GM12872 (cell line): ENCODE measurements around the gene SMARCA4.

Experiments used
- TF ChIP-seq, protein P1 (sequence below): IDR thresholded peaks from 3 replicates; pipeline ENCODE4 v1.5.1; 2011; ENCODE audit warnings: low read depth, mild to moderate bottlenecking, low read length, moderate library complexity; ENCODE audit not compliant: insufficient read depth

The SMARCA4 gene

DNA sequence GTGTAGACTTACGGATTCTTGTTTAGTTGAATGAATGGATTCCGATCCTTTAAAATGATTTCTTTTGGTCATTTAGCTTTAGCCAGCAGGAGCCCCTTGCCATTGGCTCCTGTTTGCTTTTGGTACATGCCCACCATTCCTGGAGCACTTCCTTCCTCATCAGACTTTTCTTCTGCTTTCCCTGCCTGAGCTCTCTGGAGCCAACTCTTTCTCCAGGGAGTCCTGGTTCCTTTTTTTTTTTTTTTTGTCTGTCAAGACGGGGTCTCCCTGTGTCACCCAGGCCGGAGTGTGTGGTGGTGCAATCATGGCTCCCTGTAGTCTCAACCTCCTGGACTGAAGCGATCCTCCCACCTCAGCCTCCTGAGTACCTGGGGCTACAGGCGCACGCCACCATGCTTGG lies 37.8 kb downstream of the SMARCA4 start:
- TF ChIP-seq, protein P1, sequence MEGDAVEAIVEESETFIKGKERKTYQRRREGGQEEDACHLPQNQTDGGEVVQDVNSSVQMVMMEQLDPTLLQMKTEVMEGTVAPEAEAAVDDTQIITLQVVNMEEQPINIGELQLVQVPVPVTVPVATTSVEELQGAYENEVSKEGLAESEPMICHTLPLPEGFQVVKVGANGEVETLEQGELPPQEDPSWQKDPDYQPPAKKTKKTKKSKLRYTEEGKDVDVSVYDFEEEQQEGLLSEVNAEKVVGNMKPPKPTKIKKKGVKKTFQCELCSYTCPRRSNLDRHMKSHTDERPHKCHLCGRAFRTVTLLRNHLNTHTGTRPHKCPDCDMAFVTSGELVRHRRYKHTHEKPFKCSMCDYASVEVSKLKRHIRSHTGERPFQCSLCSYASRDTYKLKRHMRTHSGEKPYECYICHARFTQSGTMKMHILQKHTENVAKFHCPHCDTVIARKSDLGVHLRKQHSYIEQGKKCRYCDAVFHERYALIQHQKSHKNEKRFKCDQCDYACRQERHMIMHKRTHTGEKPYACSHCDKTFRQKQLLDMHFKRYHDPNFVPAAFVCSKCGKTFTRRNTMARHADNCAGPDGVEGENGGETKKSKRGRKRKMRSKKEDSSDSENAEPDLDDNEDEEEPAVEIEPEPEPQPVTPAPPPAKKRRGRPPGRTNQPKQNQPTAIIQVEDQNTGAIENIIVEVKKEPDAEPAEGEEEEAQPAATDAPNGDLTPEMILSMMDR: no peak

DNA sequence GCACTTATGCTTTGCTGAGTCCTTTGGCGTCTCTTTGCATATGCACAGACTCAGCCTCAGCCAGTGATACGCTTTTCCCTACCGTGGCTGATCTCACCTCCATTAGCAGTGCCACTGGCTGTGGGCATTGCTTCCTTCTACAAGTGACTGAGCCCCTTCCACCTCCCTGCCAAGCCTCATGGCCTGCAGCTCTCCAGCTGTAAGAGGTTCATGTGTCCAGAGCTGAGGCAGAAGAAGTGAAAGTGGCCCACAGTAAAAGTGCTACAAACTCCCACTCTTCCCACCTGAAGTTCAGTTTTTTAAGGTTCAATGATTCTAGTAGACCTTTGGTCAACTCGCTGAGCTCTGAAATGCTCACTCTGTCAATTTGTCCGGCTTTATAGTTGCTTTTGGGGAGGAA lies 44.7 kb downstream of the SMARCA4 start:
- TF ChIP-seq, protein P1: no peak

DNA sequence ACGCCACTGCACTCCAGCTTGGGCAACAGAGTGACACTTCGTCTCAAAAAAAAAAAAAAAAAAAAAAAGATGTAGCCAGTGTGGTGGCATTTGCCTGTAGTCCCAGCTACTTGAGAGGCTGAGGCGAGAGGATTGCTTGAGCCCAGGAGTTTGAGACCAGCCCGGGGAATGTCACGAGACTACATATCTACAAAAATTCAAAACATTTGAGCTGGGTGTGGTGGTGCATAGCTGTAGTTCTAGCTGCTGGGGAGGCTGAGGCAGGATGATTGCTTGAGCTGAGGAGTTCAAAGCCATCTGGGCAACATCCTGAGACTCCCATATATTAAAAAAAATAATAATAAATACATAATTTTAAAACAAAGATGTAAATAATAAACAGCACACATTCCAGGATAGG lies 46.6 kb downstream of the SMARCA4 start:
- TF ChIP-seq, protein P1: no peak

DNA sequence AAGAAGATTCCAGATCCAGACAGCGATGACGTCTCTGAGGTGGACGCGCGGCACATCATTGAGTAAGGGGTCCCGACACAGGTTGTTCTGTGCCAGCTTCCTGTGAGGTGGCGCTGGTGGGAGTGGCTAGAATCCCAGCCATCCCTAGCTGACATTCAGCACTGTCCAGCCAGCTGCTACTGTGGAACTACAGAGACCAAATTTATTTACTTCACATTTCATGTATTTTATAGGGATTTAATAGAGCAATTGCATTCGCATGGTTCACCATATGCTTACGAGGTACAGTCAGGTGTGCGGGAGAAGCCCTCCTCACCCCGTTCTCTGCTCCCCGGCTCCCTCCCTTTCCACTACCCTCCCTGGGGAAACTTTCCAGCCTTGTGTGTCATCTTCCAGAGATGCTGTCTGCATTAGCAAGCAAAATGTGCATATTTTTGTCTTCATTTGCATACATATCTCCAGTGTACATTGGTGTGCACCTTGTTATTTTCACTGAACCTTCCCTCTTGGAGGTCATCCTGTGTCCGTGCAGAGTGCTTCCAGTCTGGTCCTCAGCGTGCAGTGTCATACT lies 47.2 kb downstream of the SMARCA4 start:
- TF ChIP-seq, protein P1: no peak

DNA sequence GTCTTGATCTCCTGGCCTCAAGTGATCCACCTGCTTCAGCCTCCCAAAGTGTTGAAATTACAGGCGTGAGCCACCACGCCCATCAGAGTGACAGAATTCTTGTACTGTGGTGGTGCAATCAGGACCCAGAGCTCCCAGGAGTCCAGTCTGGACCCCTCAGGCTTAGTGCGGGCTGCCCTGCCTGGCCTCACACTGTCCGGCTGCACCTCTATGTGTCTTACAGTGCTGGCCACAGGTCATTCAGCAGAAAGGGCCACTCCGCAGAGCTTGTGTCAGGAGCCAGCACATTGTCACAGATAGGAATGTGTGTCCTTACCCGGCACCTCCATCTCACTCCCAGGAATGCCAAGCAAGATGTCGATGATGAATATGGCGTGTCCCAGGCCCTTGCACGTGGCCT lies 49.2 kb downstream of the SMARCA4 start:
- TF ChIP-seq, protein P1: no peak

DNA sequence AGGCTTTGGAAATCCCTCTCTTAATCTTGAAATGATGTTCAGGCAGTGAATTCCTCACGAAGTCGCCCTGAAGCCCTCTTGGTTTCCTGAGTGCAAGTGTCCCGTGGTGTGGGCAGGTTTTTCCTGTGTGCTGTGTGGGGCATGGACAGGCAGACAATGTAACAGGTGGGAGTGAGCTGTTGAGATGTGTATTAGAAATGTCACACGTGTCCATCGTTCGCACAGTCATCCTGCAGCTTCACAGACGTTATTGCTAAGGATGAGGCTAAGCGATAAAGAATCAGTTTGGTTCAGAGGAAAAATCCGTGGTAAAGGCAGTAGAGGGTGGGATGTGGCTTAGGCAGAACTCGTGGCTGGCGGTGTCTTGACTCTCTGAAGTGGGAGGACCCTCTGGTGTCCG lies 51.7 kb downstream of the SMARCA4 start:
- TF ChIP-seq, protein P1: no peak

DNA sequence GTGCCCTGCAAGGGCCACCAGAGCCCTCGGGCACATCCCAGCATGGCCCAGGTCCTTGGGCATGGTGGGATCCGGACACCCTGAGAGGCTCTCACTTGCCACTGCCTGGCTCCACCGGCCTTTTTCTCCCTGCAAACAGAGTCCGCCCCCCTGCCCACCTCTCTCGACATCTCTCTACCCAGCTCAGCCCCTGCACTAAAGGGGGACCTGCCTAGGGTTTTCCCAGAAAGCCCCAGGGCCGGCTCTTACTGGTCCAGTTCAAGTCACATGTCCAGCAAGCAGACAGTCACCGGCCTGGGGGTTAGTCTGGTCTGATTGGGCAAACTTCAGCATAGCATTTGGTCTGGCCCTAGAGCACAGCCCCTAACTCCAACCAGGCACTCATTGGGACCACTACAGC lies 52.9 kb downstream of the SMARCA4 start:
- TF ChIP-seq, protein P1: no peak
